Liver (tissue), 9 donors: ENCODE results near the gene GCH1. TPM values are rescaled to one million over a fixed set of nuclear protein-coding genes. Genes with fewer than 3 reads are reported as not detected.

ENCODE experiments used
- DNase-seq: peaks from one replicate; pipeline ENCODE4 v3.0.0-alpha.2; 2017; ENCODE audit warnings: low spot score
- H3K27ac ChIP-seq, 2 donors: one replicate each; pipeline ENCODE4 v1.7.0; 2013; ENCODE audit warnings: inconsistent platforms in 2 of 2, low read length in 2 of 2, control low read depth in 1 of 2, low read depth in 1 of 2, mild to moderate bottlenecking in 1 of 2
- H3K27me3 ChIP-seq, 4 donors: one replicate each; pipeline versions ENCODE4 v1.6.1 to v1.7.0; 2013; ENCODE audit warnings: low read length in 3 of 4, inconsistent platforms in 1 of 4, mild to moderate bottlenecking in 1 of 4, moderate library complexity in 1 of 4; ENCODE audit not compliant: control insufficient read depth in 4 of 4, insufficient read depth in 4 of 4
- H3K36me3 ChIP-seq, 4 donors: one replicate each; pipeline versions ENCODE4 v1.6.1 to v1.7.0; 2013; ENCODE audit warnings: low read length in 3 of 4, mild to moderate bottlenecking in 3 of 4, low read depth in 1 of 4, moderate library complexity in 1 of 4; ENCODE audit not compliant: control insufficient read depth in 4 of 4, insufficient read depth in 3 of 4
- H3K4me1 ChIP-seq, 4 donors: one replicate each; pipeline versions ENCODE4 v1.6.1 to v1.7.0; 2013; ENCODE audit warnings: low read length in 3 of 4, mild to moderate bottlenecking in 3 of 4, moderate library complexity in 1 of 4; ENCODE audit not compliant: control insufficient read depth in 4 of 4, insufficient read depth in 4 of 4
- H3K4me3 ChIP-seq, 3 donors: one replicate each; pipeline versions ENCODE4 v1.6.1 to v1.7.0; 2013; ENCODE audit warnings: low read length in 3 of 3, control low read depth in 1 of 3, low read depth in 1 of 3, mild to moderate bottlenecking in 1 of 3
- H3K9ac ChIP-seq, 2 donors: one replicate each; pipeline ENCODE4 v1.7.0; 2013; ENCODE audit warnings: low read length in 2 of 2, mild to moderate bottlenecking in 2 of 2, moderate library complexity in 2 of 2, control low read depth in 1 of 2, low read depth in 1 of 2
- H3K9me3 ChIP-seq, 4 donors: one replicate each; pipeline versions ENCODE4 v1.6.1 to v1.7.0; 2013; ENCODE audit warnings: low read length in 3 of 4; ENCODE audit not compliant: control insufficient read depth in 4 of 4
- CTCF ChIP-seq: fragments of 150-350 bp; IDR thresholded peaks from 2 replicates; pipeline ENCODE4 v1.5.1; 2017; ENCODE audit warnings: improper control_type of control experiment, low read depth, low read length; ENCODE audit not compliant: missing input control
- EGR1 ChIP-seq, 2 donors: IDR thresholded peaks; 2 replicates each; pipeline ENCODE4 v1.6.1; 2016 to 2018; ENCODE audit warnings: antibody characterized with exemption in 2 of 2, low read depth in 2 of 2
- FOXA1 ChIP-seq: IDR thresholded peaks from 2 replicates; pipeline ENCODE4 v1.6.1; 2016; ENCODE audit warnings: antibody characterized with exemption
- FOXA2 ChIP-seq: IDR thresholded peaks from 2 replicates; pipeline ENCODE4 v1.6.1; 2016; ENCODE audit warnings: antibody characterized with exemption
- GABPA ChIP-seq, 2 donors: IDR thresholded peaks in 1 of 2; conservative IDR thresholded peaks in 1 of 2; 2 replicates each; pipeline ENCODE4 v1.6.1; 2016; ENCODE audit warnings: antibody characterized with exemption in 2 of 2, mild to moderate bottlenecking in 1 of 2, moderate library complexity in 1 of 2
- HNF4A ChIP-seq, 2 donors: conservative IDR thresholded peaks; 2 replicates each; pipeline ENCODE4 v1.6.1; 2016; ENCODE audit warnings: antibody characterized with exemption in 2 of 2, mild to moderate bottlenecking in 2 of 2
- HNF4G ChIP-seq: IDR thresholded peaks from 2 replicates; pipeline ENCODE4 v1.6.1; 2016; ENCODE audit warnings: antibody characterized with exemption
- JUND ChIP-seq, 2 donors: IDR thresholded peaks; 2 replicates each; pipeline ENCODE4 v1.6.1; 2016; ENCODE audit warnings: antibody characterized with exemption in 2 of 2
- MAX ChIP-seq: IDR thresholded peaks from 2 replicates; pipeline ENCODE4 v1.6.1; 2016; ENCODE audit warnings: antibody characterized with exemption
- NR2F2 ChIP-seq: IDR thresholded peaks from 2 replicates; pipeline ENCODE4 v1.6.1; 2016; ENCODE audit warnings: antibody characterized with exemption
- RAD21 ChIP-seq, 2 donors: IDR thresholded peaks; 2 replicates each; pipeline ENCODE4 v1.6.1; 2016; ENCODE audit warnings: antibody characterized with exemption in 2 of 2, mild to moderate bottlenecking in 2 of 2
- REST ChIP-seq: IDR thresholded peaks from 2 replicates; pipeline ENCODE4 v1.6.1; 2016; ENCODE audit warnings: antibody characterized with exemption, mild to moderate bottlenecking
- SP1 ChIP-seq: IDR thresholded peaks from 2 replicates; pipeline ENCODE4 v1.6.1; 2018; ENCODE audit warnings: antibody characterized with exemption, mild to moderate bottlenecking
- TAF1 ChIP-seq: conservative IDR thresholded peaks from 2 replicates; pipeline ENCODE4 v1.6.1; 2016; ENCODE audit warnings: antibody characterized with exemption, mild to moderate bottlenecking
- YY1 ChIP-seq: IDR thresholded peaks from 2 replicates; pipeline ENCODE4 v1.6.1; 2016; ENCODE audit warnings: antibody characterized with exemption, mild to moderate bottlenecking
- ZBTB33 ChIP-seq: IDR thresholded peaks from 2 replicates; pipeline ENCODE4 v1.6.1; 2016; ENCODE audit warnings: antibody characterized with exemption
- WGBS: extraction: QIAGEN DNeasy Blood & Tissue Kit; methylation state at CpG from one replicate; pipeline ENCODE4 v1.1.7; 2013; 5-methylcytosine and 5-hydroxymethylcytosine counted together
- polyA plus RNA-seq, 2 donors: library from polyadenylated mRNA; stranded (reverse) in 1 of 2; unstranded in 1 of 2; fragments of 200-250 nt in 1 of 2; fragments of >200 nt in 1 of 2; fragmentation: Nextera tagmentation in 1 of 2; extraction: Ambion mirVana in 1 of 2; gene quantifications; one replicate each; pipeline versions ENCODE4 v1.2.1 to v1.2.3, GENCODE V29; 2013 to 2015
- total RNA-seq, 2 donors: library from RNA; depleted of rRNA; stranded (reverse); fragments of >200 nt; gene quantifications; one replicate each; pipeline ENCODE4 v1.2.3, GENCODE V29; 2014
- TF ChIP-seq, protein P1 (sequence below): IDR thresholded peaks from 2 replicates; pipeline ENCODE4 v1.6.1; 2016; ENCODE audit warnings: antibody characterized with exemption
- donor health status: healthy.
- donor health status: healthy.
- donor health status: healthy.
- donor health status: healthy.
- donor health status: healthy.

Gene GCH1
- total and polyA plus RNA-seq, 4 donors: 19.7 to 60.0 (median 37.0) TPM

GRCh38 chr14:54796961-54797360 is 105.7 kb downstream of the GCH1 start:
- TF ChIP-seq YY1: no peak
- no peak for TF ChIP-seq NR2F2
- no peak for TF ChIP-seq RAD21 (IDR thresholded peaks at IDR 0.05)
- no peak for TF ChIP-seq REST
- TF ChIP-seq, protein P1, sequence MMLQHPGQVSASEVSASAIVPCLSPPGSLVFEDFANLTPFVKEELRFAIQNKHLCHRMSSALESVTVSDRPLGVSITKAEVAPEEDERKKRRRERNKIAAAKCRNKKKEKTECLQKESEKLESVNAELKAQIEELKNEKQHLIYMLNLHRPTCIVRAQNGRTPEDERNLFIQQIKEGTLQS: no peak
- TF ChIP-seq TAF1: no peak
- TF ChIP-seq ZBTB33: no peak
- no peak for TF ChIP-seq MAX
- no peak for TF ChIP-seq HNF4G
- TF ChIP-seq SP1: no peak
- no peak for TF ChIP-seq EGR1 (IDR thresholded peaks at IDR 0.05; ENCODE audit: low read depth in 2 of 2)
- no peak for TF ChIP-seq HNF4A (conservative IDR thresholded peaks at IDR 0.05)
- no peak for TF ChIP-seq FOXA2
- no peak for TF ChIP-seq FOXA1
- TF ChIP-seq GABPA (IDR thresholded peaks at IDR 0.05 in 1 of 2, conservative IDR thresholded peaks at IDR 0.05 in 1 of 2): no peak
- Histone ChIP-seq H3K9ac (no peak overlapping the region), H3K27ac (no peak overlapping the region), H3K4me3 (no peak overlapping the region), H3K9me3 (no peaks in the 10 kb centered on the region), H3K27me3 (no peaks in the 10 kb centered on the region), H3K36me3 (no peaks in the 10 kb centered on the region), H3K4me1 (no peaks in the 10 kb centered on the region)
- DNase-seq: no peak

GRCh38 chr14:54794796-54795195 is 107.8 kb downstream of the GCH1 start:
- Histone ChIP-seq H3K4me1 (peaks cover 0 to 14% (median 4%) of the 10 kb centered on the region in 4 donors), H3K4me3 (no peak overlapping the region), H3K36me3 (peaks cover 2 to 9% (median 4%) of the 10 kb centered on the region in 4 donors), H3K9me3 (no peaks in the 10 kb centered on the region), H3K27me3 (no peaks in the 10 kb centered on the region), H3K27ac (no peak overlapping the region), H3K9ac (no peak overlapping the region)
- WGBS: 92% methylated on average over 3 of the region's 3 CpGs
- DNase-seq: no peak
- TF ChIP-seq, protein P1: no peak
- TF ChIP-seq EGR1 (IDR thresholded peaks at IDR 0.05; ENCODE audit: low read depth in 2 of 2): no peak
- no peak for TF ChIP-seq RAD21 (IDR thresholded peaks at IDR 0.05)
- no peak for TF ChIP-seq ZBTB33
- no peak for TF ChIP-seq FOXA2
- TF ChIP-seq REST: no peak
- no peak for TF ChIP-seq GABPA (IDR thresholded peaks at IDR 0.05 in 1 of 2, conservative IDR thresholded peaks at IDR 0.05 in 1 of 2)
- TF ChIP-seq JUND (IDR thresholded peaks at IDR 0.05): no peak
- TF ChIP-seq TAF1: no peak
- TF ChIP-seq SP1: no peak
- TF ChIP-seq CTCF: no peak
- TF ChIP-seq MAX: no peak
- TF ChIP-seq YY1: no peak
- no peak for TF ChIP-seq FOXA1
- TF ChIP-seq HNF4G: no peak
